GM23248 (cell line): ENCODE measurements around the gene SLC5A1.
"Not testable (repeated sequence)": the region's sequence is repeated elsewhere in the genome, so short reads cannot be mapped to it uniquely, and the experiment has no call there.

Experiments used
- EZH2 ChIP-seq: fragments of 200-600 bp; sonication (generic); IDR thresholded peaks from 2 replicates; pipeline ENCODE4 v1.6.1; 2018; ENCODE audit warnings: antibody characterized with exemption, mild to moderate bottlenecking; ENCODE audit not compliant: insufficient read depth, poor library complexity, severe bottlenecking
- EZH2phosphoT487 ChIP-seq: fragments of 200-600 bp; sonication (generic); IDR thresholded peaks from 2 replicates; pipeline ENCODE4 v1.6.1; 2018; ENCODE audit warnings: antibody characterized with exemption, moderate library complexity, mild to moderate bottlenecking, low read depth; ENCODE audit not compliant: insufficient read depth

- not testable (repeated sequence) for TF ChIP-seq EZH2, EZH2phosphoT487
Observed at GRCh38 chr22:32157632-32158031, 114.6 kb downstream of the SLC5A1 start.
